ENCODE results near the gene ATP13A3.

The ATP13A3 gene

DNA sequence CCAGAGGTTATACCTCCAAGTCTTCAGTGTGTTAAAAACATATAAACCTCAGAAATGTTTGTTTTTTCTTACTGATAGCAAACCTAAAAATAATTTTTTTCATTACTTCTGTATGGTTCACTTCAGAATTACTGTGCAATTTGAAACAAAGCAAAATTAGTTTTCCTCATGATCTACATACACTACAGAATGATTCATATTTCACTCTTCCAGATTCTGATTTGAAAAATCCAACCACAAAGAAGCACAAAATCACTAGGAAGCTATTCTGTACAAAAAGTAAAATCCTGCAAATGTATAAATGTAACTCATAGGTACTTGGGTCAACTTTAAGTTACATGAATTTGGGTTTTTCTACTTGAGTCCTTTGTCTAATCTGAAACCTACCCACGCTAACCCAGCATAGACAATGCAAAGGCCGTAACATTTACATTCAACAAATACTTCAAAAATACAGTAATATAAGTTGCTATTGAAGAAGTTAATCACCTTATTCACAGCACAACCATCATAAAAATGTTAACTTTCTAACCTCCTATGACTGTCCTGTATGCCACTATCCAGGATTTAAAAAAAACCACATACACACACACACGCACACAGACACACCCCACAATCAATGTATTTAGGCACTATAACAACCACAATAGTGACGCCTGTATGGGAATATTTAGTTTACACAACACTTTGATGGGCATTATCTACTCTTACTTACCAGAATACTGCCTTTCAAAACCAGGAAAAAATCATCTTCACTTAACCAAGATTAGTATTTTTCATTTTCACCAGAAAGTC lies 11.5 kb downstream of the ATP13A3 start:
- no peak for DNase-seq

DNA sequence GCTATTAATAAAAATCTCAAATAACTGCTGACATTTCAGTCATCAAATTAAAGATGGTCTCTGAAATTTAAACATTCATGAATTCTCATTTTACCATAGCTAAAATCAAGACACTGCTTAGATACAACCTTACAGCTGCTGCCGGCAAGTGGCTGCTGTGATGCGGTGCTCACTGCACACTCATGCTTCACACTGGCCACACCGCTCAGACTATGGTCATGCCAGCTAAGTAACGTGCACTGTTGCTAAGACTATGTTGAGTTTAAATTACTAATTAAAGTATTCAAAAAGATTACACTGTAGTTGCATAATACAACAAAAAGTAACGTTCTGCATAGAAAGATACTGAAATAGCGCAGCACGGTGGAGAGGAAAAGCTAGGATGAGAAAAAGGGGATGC lies 12.1 kb downstream of the ATP13A3 start:
- DNase-seq: no peak

GRCh38 chr3:194472290-194472920 lies 14.4 kb downstream of the ATP13A3 start:
- DNase-seq: no peak

GRCh38 chr3:194471863-194472262 lies 14.9 kb downstream of the ATP13A3 start:
- DNase-seq: no peak

DNA sequence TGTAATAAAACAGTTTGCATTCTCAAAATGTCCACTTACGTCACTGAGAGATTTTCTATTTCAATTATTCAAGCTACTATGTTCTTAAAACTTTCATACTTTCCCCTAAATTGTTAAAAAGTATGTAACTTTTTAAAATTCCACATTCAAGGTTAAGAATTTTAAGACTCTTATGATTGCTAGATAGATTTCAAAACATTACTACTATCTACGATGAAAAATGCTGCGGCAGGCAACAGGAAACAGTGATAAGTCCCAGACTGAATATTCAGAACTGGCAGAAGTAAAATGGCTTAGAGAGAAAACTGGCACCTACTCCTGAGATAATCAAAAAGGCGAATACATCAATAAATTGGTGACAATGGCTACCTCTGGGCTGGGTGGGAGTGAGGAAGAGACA lies 16.2 kb downstream of the ATP13A3 start:
- DNase-seq: no peak

DNA sequence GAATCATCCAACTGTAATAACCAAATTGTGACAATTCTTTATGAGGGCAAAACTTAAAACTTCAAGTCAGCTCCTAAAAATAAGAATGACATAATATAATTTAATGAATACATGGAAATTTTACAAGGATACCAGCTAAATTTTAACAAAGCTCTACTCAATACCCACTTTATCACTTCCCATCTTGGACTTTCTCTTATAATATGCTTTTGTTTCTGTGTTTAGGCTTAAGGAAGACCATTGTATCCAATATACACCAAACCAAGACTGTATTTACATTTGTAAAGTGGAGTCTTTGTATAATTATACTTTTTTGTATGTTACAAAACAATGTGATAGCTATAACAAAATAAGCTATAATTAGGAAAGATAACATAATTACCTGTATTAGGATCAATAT lies 16.8 kb downstream of the ATP13A3 start:
- DNase-seq: no peak

GRCh38 chr3:194468086-194468485 lies 18.7 kb downstream of the ATP13A3 start:
- DNase-seq: no peak

- no peak for DNase-seq
Measured at GRCh38 chr3:194466761-194467356, 19.9 kb downstream of the ATP13A3 start.

DNA sequence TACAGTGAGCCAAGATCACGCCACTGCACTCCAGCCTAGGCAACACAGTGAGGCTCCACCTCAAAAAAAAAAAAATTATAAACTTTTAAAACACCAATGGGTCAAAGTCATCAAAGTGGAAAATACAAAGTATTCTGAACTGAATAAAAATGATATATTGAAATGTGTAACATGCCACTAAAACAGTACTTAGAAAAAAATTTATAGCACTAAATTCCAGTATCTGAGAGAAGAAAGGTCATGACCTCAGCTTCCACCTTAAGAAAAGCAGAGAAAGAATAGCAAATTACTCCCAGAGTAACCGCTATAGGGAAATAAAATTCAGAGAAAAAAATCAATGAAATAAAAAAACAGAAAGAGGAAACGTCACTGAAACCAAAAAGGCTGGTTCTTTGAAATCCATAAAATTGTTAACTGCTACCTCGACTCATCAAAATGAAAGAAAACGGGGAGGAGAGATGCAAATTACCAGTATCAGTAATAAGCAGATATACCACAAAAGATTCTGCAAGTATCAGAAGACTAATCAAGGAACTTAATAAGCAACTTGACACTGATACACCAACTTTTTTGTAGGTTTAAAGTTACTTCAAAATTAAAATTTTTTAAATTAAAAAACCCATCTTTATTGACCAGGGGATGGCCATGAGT lies 20.8 kb downstream of the ATP13A3 start:
- DNase-seq: no peak

DNA sequence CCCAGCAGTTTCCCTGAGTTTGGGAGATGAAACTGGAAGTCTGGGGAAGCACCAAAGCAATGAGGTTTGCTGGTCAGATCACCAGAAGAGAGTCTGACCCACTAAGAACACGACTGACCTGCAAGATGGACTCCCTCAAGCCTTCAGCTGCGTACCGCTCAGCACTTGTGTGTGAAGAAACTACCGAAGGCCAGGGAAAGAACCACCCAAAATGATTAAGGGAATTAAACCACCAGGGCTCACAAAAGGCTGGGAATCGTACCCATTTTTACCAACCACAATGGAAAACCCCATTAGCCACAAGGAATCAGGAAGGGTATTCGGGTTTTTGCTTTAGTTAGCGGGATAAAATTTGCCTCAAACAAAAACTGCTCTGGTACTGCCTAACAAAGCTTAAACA lies 21.6 kb downstream of the ATP13A3 start:
- no peak for DNase-seq

- no peak for DNase-seq
Measured at GRCh38 chr3:194464692-194465091, 22.1 kb downstream of the ATP13A3 start.

- DNase-seq: no peak
Measured at GRCh38 chr3:194462936-194463335, 23.9 kb downstream of the ATP13A3 start.

GRCh38 chr3:194460566-194460965 lies 26.2 kb downstream of the ATP13A3 start:
- DNase-seq: no peak

DNA sequence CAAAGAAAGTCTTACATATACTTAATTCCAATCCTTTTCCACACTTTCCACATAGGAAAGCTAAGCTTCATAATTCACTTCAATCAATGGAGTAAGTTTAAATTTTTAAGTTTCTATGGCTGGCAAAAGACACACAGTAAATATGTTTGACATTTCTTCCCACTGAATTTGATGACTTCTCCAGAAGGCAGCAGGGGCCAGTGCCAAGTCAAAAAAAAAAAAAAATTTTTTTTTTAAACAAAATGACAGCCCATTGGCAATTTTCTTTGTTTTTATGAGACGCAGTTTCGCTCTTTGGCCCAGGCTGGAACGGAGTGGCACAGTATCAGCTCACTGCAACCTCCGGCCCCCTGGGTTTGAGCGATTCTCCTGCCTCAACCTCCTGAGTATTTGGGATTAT lies 28.7 kb downstream of the ATP13A3 start:
- no peak for DNase-seq

- no peak for DNase-seq
Measured at GRCh38 chr3:194455481-194455880, 31.3 kb downstream of the ATP13A3 start.

DNA sequence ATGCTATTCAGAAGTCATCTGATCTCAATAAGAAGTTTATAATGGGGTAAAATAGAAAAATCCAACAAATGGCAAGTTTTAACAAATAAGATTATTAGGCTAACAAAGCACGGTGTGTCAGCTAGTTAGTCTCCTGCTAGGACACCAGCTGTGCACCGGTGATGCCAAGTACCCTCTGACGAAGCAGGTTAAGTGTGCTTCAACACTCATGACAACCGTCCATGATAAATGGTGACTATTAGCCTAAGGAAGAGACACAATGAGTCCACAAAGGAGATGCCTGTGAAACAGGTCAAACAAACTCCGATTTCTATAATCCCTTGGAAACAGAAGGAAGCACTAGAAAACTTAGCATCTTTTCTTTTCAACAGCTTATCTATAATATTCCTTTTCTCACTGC lies 36.5 kb downstream of the ATP13A3 start:
- DNase-seq: no peak

DNA sequence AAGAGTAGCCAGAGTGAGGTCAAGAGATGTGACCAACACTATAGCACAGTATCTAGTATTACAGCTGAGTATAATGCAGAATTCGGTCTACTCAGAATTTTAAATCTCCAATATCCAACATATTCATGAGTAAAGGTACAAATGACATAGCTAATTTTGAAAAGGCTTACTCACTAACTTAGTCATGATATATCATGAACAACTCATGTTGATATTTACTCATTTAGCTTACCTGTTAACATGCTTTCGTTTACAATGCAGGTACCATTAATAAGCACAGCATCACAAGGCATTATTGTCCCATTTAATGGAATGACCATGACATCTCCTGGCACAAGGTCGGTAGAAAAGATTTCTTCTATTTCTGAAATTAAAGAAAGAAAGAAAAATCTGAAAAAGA lies 36.9 kb downstream of the ATP13A3 start:
- DNase-seq: no peak

DNA sequence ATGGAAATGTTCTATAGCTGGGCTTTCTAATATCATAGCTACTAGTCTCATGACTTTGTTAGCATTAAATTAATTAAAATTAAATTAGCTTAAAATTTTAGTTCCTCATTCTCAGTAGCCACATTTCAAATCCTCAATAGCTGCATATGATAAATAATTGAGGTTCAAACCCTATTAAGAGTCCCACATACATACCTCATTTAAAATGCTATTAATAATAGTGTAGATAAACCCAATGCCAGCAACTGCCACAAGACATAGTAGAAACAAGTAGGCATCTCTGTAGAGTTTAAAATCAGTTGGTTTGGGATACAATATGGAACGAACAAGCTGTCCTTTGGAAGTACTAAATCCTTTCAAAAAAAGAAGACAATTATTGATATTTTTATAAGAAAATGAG lies 39.1 kb downstream of the ATP13A3 start:
- DNase-seq: no peak

- DNase-seq: no peak
Measured at GRCh38 chr3:194447161-194447560, 39.6 kb downstream of the ATP13A3 start.

DNA sequence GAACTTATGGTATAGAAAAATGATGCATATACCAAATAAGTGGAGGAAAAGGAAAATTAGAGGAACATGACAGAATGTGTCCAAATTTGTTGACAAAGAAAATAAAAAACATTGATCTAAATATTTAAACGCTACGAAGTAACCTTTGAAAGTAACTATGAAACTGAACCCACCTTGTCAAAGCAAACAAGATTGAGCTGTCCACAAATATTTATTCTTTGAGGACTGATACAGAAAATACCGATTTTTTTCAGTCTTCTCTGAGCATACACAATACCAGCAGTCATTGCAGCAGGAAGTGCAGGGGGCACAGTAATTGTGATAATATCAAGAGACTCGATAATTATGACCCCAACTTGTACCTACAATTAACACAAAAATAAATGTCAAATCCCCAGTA lies 40.0 kb downstream of the ATP13A3 start:
- DNase-seq: no peak

DNA sequence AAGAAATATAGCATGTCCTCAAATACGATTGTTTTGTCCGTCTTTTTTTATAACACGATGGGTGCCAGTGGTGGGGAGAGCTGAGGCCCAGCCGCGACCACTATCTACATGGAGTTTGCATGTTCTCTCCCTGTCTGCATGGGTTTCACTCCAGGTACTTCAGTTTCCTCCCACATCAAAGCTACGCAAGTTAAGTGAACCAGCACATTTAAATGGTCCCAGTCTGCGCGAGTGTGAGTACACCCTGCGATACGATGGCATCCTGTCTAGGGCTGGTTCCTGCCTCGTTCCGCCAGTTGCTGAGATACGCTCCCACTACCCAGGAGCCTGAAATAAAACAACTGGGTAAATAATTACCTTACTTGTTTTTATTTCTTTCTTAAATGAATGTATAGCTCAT lies 40.6 kb downstream of the ATP13A3 start:
- DNase-seq: no peak

- DNase-seq: no peak
Measured at GRCh38 chr3:194443901-194444300, 42.9 kb downstream of the ATP13A3 start.

DNA sequence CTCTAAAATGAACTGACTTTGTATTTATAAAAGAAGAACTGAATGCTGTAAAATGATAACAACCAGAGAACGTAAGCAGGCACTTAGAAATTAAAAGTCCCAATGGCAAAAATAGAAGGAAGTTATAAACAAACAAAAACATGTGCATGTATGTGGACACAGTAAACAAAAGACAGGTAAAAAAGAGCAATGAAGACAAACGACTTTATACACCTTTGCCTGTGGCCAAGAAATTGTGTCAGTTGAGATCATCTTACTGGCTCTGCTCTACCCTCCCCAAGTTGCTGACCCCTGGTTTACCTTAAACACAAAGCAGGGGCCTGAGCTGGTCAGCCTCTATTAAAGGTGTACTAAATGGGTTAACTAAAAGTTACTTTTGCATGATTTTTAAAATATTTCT lies 46.0 kb downstream of the ATP13A3 start:
- DNase-seq: no peak
